Measurements from ENCODE around the gene ZNF45.

- no peak for TF ChIP-seq POLR2A (IDR thresholded peaks at IDR 0.05; ENCODE audit: low read depth, low read length)
- TF ChIP-seq FOS (IDR thresholded peaks at IDR 0.05; ENCODE audit: borderline replicate concordance, insufficient read depth, low read length), result no peak
- no peak for TF ChIP-seq POLR2AphosphoS5 (IDR thresholded peaks at IDR 0.05; ENCODE audit: insufficient read depth, low read depth, low read length)
- TF ChIP-seq CTCF (IDR thresholded peaks at IDR 0.05; ENCODE audit: extremely low read depth in 1 of 2, insufficient read depth in 1 of 2, low read depth in 1 of 2, low read length in 2 of 2), result no peak
- no peak for TF ChIP-seq MYC (IDR thresholded peaks at IDR 0.05; ENCODE audit: low read depth, low read length)
Observed at GRCh38 chr19:43872547-43873336, 62.3 kb downstream of the ZNF45 start.
